ENCODE measurements around the gene TFDP2. TPM values are rescaled to one million over a fixed set of nuclear protein-coding genes. Genes with fewer than 3 reads are reported as not detected.

Gene TFDP2
- total RNA-seq, 1 donor from 2014 or later, result 11.6 TPM

DNA sequence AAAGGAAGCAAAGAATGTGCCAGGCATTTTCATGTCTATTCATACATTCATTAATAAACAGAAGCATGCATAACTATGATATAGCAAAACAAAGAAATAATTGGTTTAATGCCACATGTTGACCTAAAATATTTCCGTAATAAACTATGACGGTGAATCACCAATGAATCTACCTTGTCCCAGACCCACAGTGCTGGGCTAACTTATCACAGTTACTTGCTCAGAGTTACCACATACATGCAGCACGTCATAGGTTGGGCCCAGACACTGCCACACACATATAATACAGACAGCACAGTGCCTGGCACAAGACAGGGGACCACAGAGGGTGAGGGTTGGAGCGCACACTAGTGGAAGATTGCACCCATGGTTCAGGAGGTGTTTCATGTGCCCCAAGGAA lies 186.0 kb downstream of the TFDP2 start:
- DNase-seq (ENCODE audit: low read depth), result no peak
- TF ChIP-seq, protein P1, sequence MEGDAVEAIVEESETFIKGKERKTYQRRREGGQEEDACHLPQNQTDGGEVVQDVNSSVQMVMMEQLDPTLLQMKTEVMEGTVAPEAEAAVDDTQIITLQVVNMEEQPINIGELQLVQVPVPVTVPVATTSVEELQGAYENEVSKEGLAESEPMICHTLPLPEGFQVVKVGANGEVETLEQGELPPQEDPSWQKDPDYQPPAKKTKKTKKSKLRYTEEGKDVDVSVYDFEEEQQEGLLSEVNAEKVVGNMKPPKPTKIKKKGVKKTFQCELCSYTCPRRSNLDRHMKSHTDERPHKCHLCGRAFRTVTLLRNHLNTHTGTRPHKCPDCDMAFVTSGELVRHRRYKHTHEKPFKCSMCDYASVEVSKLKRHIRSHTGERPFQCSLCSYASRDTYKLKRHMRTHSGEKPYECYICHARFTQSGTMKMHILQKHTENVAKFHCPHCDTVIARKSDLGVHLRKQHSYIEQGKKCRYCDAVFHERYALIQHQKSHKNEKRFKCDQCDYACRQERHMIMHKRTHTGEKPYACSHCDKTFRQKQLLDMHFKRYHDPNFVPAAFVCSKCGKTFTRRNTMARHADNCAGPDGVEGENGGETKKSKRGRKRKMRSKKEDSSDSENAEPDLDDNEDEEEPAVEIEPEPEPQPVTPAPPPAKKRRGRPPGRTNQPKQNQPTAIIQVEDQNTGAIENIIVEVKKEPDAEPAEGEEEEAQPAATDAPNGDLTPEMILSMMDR (IDR thresholded peaks at IDR 0.05; ENCODE audit: insufficient read depth, low read length, severe bottlenecking), result no peak
- peaks cover 2% of the 10 kb centered on the region for H3K36me3 ChIP-seq (ENCODE audit: control insufficient read depth, insufficient read depth, low read length)
- H3K27me3 ChIP-seq (ENCODE audit: control insufficient read depth, insufficient read depth, low read length), result no peaks in the 10 kb centered on the region
- FAIRE-seq, result peak; percentile 83
- no peak overlapping the region for H3K4me3 ChIP-seq (ENCODE audit: low read depth, low read length)

DNA sequence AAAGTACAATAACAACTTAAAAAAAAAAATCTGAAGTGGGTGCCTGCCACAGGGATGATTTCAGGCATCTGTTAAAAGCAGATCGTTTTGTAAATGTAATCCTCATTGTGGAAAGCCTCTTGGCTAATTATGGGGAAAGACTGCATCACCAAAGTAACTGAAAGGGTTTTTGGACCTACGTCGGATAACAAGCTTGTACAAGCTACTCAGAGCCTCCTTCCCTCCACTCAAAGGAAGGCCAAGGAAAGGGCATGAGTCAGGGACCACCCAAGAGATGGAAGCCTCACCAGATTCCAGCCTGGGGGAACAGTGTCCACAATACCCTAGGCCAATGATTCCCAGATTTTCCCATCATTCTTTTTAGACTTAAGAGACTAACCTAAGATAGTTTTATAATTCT lies 188.6 kb downstream of the TFDP2 start:
- DNase-seq (ENCODE audit: low read depth) (peak; percentile 50), FAIRE-seq (no peak)
- H3K27me3 ChIP-seq (ENCODE audit: control insufficient read depth, insufficient read depth, low read length), result no peaks in the 10 kb centered on the region
- TF ChIP-seq, protein P1 (IDR thresholded peaks at IDR 0.05; ENCODE audit: insufficient read depth, low read length, severe bottlenecking), result no peak
- no peak overlapping the region for H3K4me3 ChIP-seq (ENCODE audit: low read depth, low read length)
- H3K36me3 ChIP-seq (ENCODE audit: control insufficient read depth, insufficient read depth, low read length), result peaks cover 2% of the 10 kb centered on the region

DNA sequence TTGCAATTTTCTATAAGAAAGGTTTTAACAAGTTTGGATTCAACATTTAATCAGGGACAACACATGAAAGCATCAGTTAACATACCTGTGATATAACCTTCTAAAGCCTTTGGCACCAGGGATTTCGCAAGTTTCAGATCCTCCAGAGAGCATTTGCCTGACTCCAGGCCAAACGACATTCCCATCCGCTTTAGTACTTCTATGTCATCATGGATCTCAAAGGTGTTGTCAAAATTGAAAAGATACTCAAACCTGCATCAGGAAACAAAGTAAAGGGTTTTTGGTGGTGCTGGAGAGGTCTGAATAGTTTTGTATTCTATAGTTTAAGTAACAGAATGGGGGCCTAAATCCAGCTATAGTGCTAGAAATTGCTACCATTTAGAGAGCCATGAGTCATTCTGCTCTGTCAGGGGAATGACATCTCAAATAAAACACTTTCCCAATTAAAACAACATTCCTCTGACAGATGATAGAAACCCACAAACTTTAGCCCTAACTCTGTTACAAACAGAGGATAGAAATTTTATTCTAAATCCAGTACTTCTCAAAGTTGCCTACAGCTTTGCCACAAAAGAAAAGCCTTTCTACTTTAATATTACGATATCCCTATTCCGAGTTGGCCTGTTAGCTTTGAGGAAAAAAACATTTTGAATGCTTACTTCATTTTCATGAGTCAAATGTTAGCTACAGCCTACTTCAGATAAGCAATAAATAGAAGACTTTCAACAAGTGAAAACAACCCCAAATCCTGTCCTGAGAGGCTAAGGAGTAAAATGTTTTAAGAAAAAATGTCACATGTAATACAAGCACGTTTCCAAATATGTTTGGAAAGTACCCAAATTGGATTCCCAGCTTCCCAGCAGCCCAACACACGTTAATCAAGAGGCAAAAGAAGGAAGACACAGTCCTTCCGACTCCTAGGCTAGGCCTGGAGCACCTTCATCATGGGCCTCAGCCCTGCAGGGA lies 189.5 kb downstream of the TFDP2 start:
- TF ChIP-seq, protein P1 (IDR thresholded peaks at IDR 0.05; ENCODE audit: insufficient read depth, low read length, severe bottlenecking), result no peak
- Histone ChIP-seq H3K4me3 (ENCODE audit: low read depth, low read length) (no peak overlapping the region), H3K36me3 (ENCODE audit: control insufficient read depth, insufficient read depth, low read length) (peaks cover 2% of the 10 kb centered on the region), H3K27me3 (ENCODE audit: control insufficient read depth, insufficient read depth, low read length) (no peaks in the 10 kb centered on the region)
- DNase-seq (ENCODE audit: low read depth), result peak; percentile 80
- no peak for FAIRE-seq

DNA sequence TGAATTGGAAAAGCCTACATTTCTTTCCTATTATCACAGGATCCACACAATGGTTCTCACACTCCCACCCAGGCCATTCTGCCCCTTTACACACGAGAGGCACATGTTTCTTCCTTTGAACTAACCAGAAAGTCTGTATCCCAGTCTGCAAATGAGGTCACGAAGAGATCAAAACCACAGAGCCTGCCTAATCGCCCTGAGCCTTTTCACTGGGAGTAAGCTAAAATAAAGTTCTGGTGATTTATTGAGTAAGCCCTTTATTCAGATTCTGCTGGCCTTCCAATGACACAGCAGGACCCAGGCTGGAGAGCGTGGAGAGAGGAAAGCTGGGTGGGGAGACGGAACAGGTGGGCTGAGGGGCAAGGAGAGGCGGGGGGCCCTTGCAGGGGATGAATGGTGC lies 194.2 kb downstream of the TFDP2 start:
- FAIRE-seq (no peak), DNase-seq (ENCODE audit: low read depth) (peak; percentile 12)
- H3K36me3 ChIP-seq (ENCODE audit: control insufficient read depth, insufficient read depth, low read length), result no peaks in the 10 kb centered on the region
- no peak overlapping the region for H3K4me3 ChIP-seq (ENCODE audit: low read depth, low read length)
- TF ChIP-seq, protein P1 (IDR thresholded peaks at IDR 0.05; ENCODE audit: insufficient read depth, low read length, severe bottlenecking), result no peak
- no peaks in the 10 kb centered on the region for H3K27me3 ChIP-seq (ENCODE audit: control insufficient read depth, insufficient read depth, low read length)

DNA sequence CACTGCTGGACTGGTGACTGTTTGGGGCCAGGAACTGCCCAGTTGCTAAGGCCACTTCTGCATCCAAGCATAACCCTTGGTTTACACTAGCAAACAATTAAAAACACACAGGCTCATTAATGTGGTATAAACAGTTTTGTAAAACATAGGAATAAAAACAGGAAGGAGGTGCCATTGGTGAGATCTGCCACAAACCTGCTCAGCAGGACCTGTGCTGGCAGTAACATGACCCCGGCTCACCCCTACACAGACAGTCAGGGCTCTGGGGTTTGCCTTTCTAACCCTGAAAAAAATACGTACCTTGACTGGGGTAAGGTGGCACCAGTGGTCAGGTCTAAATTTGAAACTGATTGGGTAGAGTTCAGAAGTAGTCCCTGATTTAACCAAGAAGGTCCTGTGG lies 196.7 kb downstream of the TFDP2 start:
- no peak for DNase-seq (ENCODE audit: low read depth)
- Histone ChIP-seq H3K27me3 (ENCODE audit: control insufficient read depth, insufficient read depth, low read length) (no peaks in the 10 kb centered on the region), H3K4me3 (ENCODE audit: low read depth, low read length) (no peak overlapping the region), H3K36me3 (ENCODE audit: control insufficient read depth, insufficient read depth, low read length) (no peaks in the 10 kb centered on the region)
- peak; percentile 36 for FAIRE-seq
- TF ChIP-seq, protein P1 (IDR thresholded peaks at IDR 0.05; ENCODE audit: insufficient read depth, low read length, severe bottlenecking), result no peak

Measured in bronchial epithelial cell (primary cell).